Measurements from ENCODE around the gene NOXO1. TPM values are rescaled to one million over a fixed set of nuclear protein-coding genes. Genes with fewer than 3 reads are reported as not detected.
"Not testable (repeated sequence)": the region's sequence is repeated elsewhere in the genome, so short reads cannot be mapped to it uniquely, and the experiment has no call there.

The NOXO1 gene
- total and polyA plus RNA-seq, 5 donors: 0.29 TPM; not detected in 4

DNA sequence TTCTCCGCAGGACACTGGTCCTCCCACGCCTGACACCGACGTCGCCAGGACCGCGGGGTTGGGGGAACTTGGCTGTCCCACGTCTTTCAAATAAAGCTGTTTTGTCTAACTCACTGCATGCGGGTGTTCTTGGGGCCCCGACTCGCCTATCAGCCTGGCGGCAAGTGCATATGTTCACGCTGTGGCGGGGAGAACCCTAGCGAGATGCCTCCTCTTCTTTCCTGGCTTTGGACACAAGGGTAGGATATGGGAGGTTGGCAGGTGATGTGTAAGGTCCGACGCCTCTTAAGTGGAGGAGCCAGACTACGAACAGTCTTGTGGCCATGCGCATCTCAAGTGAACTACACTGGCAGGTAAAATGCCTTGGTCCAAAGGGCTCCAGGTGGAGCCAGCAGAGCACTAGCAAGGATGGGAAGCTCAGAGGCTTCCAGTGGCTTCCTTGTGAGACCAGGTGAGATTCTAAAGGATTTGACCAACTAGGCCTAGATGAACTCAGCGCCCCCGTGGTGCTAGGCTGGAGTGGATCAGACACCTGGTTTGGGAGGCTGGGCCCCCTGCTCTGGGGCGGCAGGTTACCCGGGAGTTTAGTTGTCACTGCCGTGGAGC, 15.8 kb downstream of the NOXO1 start:
- intact Hi-C loops (cut with DNase I): no loop called here
- ATAC-seq (no peak), DNase-seq (no peak)
- Histone ChIP-seq H3K27ac (ENCODE audit: low read length) (peak overlapping the region; percentile 83), H3K9me3 (ENCODE audit: control insufficient read depth, low read length) (no peaks in the 10 kb centered on the region), H3K4me1 (ENCODE audit: control insufficient read depth, insufficient read depth, low read length) (peaks cover 13% of the 10 kb centered on the region), H3K4me3 (ENCODE audit: low read length) (peak overlapping the region; percentile 81), H3K27me3 (ENCODE audit: control insufficient read depth, insufficient read depth) (no peaks in the 10 kb centered on the region)
- 22% methylated on average over 24 of the region's 24 CpGs for WGBS

DNA sequence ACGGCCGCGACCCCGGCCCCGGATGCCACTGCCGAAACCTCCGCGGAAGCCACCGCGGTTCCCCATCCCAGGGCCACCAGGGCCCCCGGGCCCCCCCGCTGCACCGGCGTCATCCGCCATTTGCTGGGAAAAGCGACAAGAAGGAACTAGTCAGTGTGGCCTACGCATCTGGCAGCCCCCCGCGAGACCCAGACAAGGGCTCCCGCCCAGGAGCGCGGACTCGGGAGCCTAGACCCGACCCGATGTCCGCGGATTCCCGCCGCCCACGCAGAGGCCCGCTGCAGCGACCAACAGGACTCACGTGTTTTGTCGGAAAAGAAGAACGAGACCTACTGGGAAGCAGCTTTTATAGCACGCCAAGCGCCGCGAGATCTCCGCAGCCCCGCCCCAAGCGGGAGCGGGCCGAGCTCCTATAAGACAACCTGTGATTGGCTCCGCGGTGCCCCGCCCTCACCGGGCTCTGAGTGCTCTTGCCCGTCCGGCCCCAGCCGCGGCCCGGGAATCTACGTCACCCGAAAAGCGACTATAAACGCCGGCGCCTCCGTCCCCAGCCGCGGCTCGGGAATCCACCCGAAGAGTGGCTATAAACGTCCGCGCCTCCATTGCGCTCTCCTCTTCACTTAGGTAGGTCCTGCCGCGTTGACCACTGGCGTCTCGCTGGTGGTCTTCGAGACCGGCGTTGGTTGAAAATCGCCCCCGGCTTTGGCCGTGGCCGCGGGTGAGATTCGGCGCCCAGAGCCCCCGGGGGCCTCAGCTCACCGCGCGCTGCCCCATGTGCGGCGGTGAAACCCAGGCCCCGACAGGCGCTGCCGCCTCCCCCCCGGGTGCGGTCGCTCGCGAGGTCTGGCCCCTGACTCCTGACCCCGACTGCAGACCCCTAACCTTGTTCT, 16.5 kb downstream of the NOXO1 start, which contains the start of gene RPS2:
TSS of gene RPS2 (minus strand) at position 321 of the 890 bp plus-strand sequence. CDS start at position 120, 201 bp downstream.
- ATAC-seq (peak; percentile 96 to 98), DNase-seq (peak; percentile 99 to 100 (median 100))
- Histone ChIP-seq H3K4me1 (ENCODE audit: control insufficient read depth, insufficient read depth, low read length) (peaks cover 15% of the 10 kb centered on the region), H3K27me3 (ENCODE audit: control insufficient read depth, insufficient read depth) (no peaks in the 10 kb centered on the region), H3K9me3 (ENCODE audit: control insufficient read depth, low read length) (no peaks in the 10 kb centered on the region), H3K4me3 (ENCODE audit: low read length) (peak within 1 kb of the TSS; percentile 81), H3K27ac (ENCODE audit: low read length) (peak within 1 kb of the TSS; percentile 83)
- WGBS: under 1% methylated on average over 97 of the region's 97 CpGs
- intact Hi-C loops (cut with DNase I): no loop called here

DNA sequence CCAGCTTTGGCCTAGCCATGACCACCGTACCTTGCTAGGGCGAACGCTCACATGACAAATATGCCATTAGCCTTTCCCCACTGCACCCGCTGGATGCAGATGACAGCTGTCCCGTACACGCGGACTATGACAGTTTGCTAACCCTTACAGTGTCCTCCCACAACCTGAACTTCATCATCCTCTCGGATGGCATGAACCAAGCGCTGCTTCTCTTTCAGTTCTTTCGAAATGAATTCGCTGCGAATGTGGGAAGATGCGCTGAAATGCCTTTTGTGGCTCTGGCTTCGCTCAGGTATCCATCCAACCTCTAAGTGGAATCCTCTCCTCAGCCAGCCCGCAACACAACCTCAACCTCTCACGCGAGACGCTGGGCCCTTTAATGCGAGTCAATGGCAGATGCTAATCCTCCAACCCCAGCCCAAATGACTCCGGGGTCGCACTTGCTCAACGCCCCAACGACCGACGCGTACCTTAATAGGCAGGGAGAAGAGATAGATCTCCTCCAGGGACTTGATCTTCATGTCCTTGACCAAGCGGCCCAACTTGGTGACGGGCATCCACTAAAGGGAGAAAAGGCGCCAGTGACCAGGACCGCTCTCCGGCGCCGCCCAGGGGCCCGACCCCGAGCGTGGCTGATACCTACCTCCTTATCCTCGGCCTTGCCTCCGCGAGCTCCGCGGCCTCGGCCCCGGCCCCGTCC, 17.3 kb downstream of the NOXO1 start:
- Histone ChIP-seq H3K27me3 (ENCODE audit: control insufficient read depth, insufficient read depth) (no peaks in the 10 kb centered on the region), H3K4me1 (ENCODE audit: control insufficient read depth, insufficient read depth, low read length) (peaks cover 15% of the 10 kb centered on the region), H3K4me3 (ENCODE audit: low read length) (peak overlapping the region; percentile 81), H3K27ac (ENCODE audit: low read length) (peak overlapping the region; percentile 39), H3K9me3 (ENCODE audit: control insufficient read depth, low read length) (no peaks in the 10 kb centered on the region)
- 9% methylated on average over 44 of the region's 44 CpGs for WGBS
- intact Hi-C loops (cut with DNase I): no loop called here
- DNase-seq (peak in 1 of 3 donors; percentile 80), ATAC-seq (peak; percentile 2 to 44)

GRCh38 chr16:1962161-1963153, 18.8 kb downstream of the NOXO1 start:
- intact Hi-C loops (cut with DNase I); H3K27me3 ChIP-seq (ENCODE audit: control insufficient read depth, insufficient read depth); DNase-seq; H3K4me3 ChIP-seq (ENCODE audit: low read length); H3K9me3 ChIP-seq (ENCODE audit: control insufficient read depth, low read length); H3K27ac ChIP-seq (ENCODE audit: low read length); ATAC-seq: not testable (repeated sequence)
- WGBS: 87% methylated on average over 37 of the region's 37 CpGs
- H3K4me1 ChIP-seq (ENCODE audit: control insufficient read depth, insufficient read depth, low read length): peaks cover 15% of the 10 kb centered on the region

- H3K27ac ChIP-seq (ENCODE audit: low read length): no peak overlapping the region
Measured at GRCh38 chr16:1961651-1962067, 19.6 kb downstream of the NOXO1 start.

DNA sequence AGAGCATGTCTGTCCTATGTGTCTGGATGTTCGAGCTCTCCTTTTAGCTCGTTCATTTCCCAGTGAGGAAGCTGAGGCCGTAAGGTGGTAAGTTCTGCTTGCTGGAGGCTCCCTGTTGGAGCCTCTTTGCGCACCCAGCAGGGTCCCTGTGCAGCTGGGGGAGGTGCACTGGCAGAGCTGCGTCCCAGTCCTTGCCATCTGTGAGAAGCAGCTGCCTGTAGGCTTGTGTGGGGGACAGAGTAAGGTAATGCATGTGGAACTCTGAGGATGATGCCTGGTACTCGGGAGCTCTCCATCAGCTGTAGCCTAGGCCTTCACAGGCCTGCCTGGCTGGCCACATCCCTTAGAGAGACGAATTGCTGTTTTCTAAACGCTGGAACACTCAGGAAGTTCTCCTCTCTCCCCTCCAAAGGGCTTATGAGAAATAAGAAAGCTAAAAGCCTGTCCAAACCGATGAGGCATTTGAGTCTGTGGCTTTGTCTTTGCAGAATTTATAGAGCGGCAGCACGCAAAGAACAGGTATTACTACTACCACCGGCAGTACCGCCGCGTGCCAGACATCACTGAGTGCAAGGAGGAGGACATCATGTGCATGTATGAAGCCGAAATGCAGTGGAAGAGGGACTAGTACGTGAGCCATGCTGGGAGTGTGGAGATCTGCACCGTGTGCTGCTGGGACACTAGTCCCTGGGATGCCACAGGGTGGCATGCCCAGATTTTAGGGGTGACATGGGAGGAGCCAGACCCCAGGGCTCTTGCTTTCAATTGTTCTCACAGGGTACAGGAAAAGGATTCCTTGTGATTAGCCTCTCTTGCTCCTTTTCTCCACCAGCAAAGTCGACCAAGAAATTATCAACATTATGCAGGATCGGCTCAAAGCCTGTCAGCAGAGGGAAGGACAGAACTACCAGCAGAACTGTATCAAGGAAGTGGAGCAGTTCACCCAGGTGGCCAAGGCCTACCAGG, 20.3 kb downstream of the NOXO1 start:
- intact Hi-C loops (cut with DNase I): no loop called here
- no peak overlapping the region for H3K27ac ChIP-seq (ENCODE audit: low read length)
- peaks cover 15% of the 10 kb centered on the region for H3K4me1 ChIP-seq (ENCODE audit: control insufficient read depth, insufficient read depth, low read length)
- no peaks in the 10 kb centered on the region for H3K27me3 ChIP-seq (ENCODE audit: control insufficient read depth, insufficient read depth)
- H3K9me3 ChIP-seq (ENCODE audit: control insufficient read depth, low read length): no peaks in the 10 kb centered on the region
- ATAC-seq: no peak
- peak in 1 of 3 donors; percentile 45 for DNase-seq
- WGBS: 52% methylated on average over 20 of the region's 20 CpGs
- H3K4me3 ChIP-seq (ENCODE audit: low read length): peak overlapping the region; percentile 89

More at GRCh38 chr16:1961651-1962067, 19.6 kb downstream of the NOXO1 start:
- Histone ChIP-seq H3K4me1 (ENCODE audit: control insufficient read depth, insufficient read depth, low read length) (peaks cover 15% of the 10 kb centered on the region), H3K9me3 (ENCODE audit: control insufficient read depth, low read length) (no peaks in the 10 kb centered on the region), H3K4me3 (ENCODE audit: low read length) (no peak overlapping the region), H3K27me3 (ENCODE audit: control insufficient read depth, insufficient read depth) (no peaks in the 10 kb centered on the region)
- intact Hi-C loops (cut with DNase I): no loop called here
- ATAC-seq (no peak), DNase-seq (peak in 1 of 3 donors; percentile 38)
- 64% methylated on average over 6 of the region's 6 CpGs for WGBS

DNA sequence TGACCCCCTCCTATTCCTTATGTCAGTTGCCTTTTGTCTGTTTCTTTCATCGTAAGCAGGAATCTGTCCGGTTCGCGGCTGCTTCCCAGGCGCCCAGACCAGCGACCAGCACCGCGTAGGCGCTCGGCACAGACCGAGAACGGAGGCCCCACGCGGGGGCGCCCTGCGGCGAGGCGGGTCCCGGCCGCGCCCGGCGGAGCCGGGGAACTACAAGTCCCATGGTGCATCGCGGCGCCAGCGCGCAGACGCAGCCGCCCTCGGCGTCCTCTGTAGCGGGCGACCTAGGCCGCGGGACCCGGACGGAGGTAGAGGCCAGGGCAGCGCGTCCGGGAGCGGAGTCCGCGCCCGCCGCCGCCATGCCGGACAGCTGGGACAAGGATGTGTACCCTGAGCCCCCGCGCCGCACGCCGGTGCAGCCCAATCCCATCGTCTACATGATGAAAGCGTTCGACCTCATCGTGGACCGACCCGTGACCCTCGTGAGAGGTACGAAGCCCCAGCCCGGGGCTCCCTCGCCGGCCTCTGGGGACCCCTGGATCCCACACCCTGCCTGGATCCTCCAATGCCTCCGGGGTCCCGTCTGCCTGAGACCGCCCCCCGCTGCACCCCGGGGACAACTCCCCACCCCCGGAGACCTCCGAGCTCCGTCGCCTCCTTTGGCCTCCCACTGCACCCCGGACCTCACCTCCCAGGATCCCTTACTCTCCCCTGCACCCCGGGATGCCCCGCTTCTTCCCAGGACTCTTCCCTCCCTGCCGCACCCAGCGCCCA, 21.8 kb downstream of the NOXO1 start, which contains the start of gene NDUFB10:
TSS of gene NDUFB10 (plus strand) at position 270 of the 771 bp plus-strand sequence. CDS start at position 357, 87 bp downstream.
- WGBS: under 1% methylated on average over 79 of the region's 79 CpGs
- Histone ChIP-seq H3K4me3 (ENCODE audit: low read length) (peak within 1 kb of the TSS; percentile 89), H3K4me1 (ENCODE audit: control insufficient read depth, insufficient read depth, low read length) (peaks cover 10% of the 10 kb centered on the region)

GRCh38 chr16:1958715-1959268, 22.5 kb downstream of the NOXO1 start:
- H3K9me3 ChIP-seq (ENCODE audit: control insufficient read depth, low read length): no peaks in the 10 kb centered on the region
- H3K4me1 ChIP-seq (ENCODE audit: control insufficient read depth, insufficient read depth, low read length): peaks cover 7% of the 10 kb centered on the region
- ATAC-seq (peak; percentile 2 to 8), DNase-seq (peak; percentile 44 to 75 (median 72))
- intact Hi-C loops (cut with DNase I): no loop called here
- no peaks in the 10 kb centered on the region for H3K27me3 ChIP-seq (ENCODE audit: control insufficient read depth, insufficient read depth)
- WGBS: 27% methylated on average over 14 of the region's 14 CpGs
- H3K27ac ChIP-seq (ENCODE audit: low read length): peak overlapping the region; percentile 14
- no peak overlapping the region for H3K4me3 ChIP-seq (ENCODE audit: low read length)

More for the DNA sequence above, 21.8 kb downstream of the NOXO1 start, which contains the start of gene NDUFB10:
- DNase-seq (peak; percentile 94 to 98 (median 98)), ATAC-seq (peak; percentile 93 to 95)
- intact Hi-C loops (cut with DNase I): no loop called here
- H3K9me3 ChIP-seq (ENCODE audit: control insufficient read depth, low read length): no peaks in the 10 kb centered on the region
- no peaks in the 10 kb centered on the region for H3K27me3 ChIP-seq (ENCODE audit: control insufficient read depth, insufficient read depth)
- H3K27ac ChIP-seq (ENCODE audit: low read length): peak within 1 kb of the TSS; percentile 95

Measured in right cardiac atrium (tissue), 5 donors.